SU-DHL-6 (cell line): ENCODE data around the gene FRMD1.

Experiments used
- CTCF ChIP-seq: fragments of 200-600 bp; sonication (generic); IDR thresholded peaks from one replicate; pipeline ENCODE4 v1.5.1; 2017; ENCODE audit warnings: antibody characterized with exemption, mild to moderate bottlenecking, low read length, moderate library complexity; ENCODE audit not compliant: insufficient read depth, poor library complexity, severe bottlenecking
- EZH2phosphoT487 ChIP-seq: fragments of 200-600 bp; sonication (generic), shearing (Covaris generic); conservative IDR thresholded peaks from 2 replicates; pipeline ENCODE4 v1.6.1; 2018; ENCODE audit warnings: mild to moderate bottlenecking, antibody characterized with exemption, low read length, moderate library complexity, mixed read lengths

- TF ChIP-seq CTCF (no peak), EZH2phosphoT487 (no peak)
Measured at GRCh38 chr6:168109171-168109570, 30.2 kb upstream of the FRMD1 start.
